ENCODE measurements around the gene FGD5. TPM values are rescaled to one million over a fixed set of nuclear protein-coding genes. Genes with fewer than 3 reads are reported as not detected.

Gene FGD5
- polyA plus RNA-seq, 1 donor from 2014 or later = not detected

DNA sequence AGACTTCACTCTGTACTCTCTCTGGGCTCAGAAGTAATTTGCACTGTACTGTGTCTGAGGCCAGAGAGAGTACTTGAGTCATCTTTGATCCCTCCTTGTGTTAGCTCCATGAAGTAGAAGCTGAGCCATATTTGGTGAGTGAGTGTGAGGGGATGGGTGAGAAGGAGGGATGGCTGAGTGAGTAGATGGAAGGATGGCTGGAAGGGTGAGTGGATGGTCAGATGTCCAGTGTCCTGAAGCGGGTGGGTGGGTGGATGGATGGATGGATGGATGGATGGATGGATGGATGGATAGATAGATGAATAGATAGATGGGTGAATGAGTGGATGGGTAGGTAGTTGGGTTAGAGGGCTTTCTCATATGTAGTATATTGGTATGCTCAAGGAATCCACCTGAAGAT, 39.3 kb downstream of the FGD5 start:
- Mint-ChIP-seq H3K4me3 (no peak overlapping the region), H3K27ac (no peak overlapping the region), H3K36me3 (no peaks in the 10 kb centered on the region), H3K9me3 (peaks cover 0 to 7% (median 0%) of the 10 kb centered on the region in 3 donors), H3K4me1 (no peaks in the 10 kb centered on the region), H3K27me3 (peaks cover 14% of the 10 kb centered on the region)

DNA sequence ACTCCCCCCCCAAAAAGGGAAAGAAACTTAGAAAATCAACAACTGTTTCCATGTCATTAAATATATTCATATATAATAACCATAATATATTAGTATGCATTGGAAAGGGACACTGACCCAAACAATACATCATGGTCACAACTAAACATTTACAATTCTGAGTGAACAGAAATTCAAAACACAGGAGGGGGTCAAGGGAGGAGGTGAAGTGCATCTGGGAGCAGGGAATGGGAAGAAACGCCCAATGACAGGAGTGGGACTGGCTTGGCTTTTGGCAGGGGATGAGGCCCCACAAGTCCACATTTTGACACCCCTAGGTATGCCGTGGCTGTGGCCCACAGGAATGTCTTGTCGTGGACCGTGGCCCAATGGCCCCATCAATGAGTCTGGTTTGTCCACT, 41.1 kb downstream of the FGD5 start:
- H3K9me3 Mint-ChIP-seq = peaks cover 0 to 7% (median 0%) of the 10 kb centered on the region in 3 donors
- H3K36me3 Mint-ChIP-seq = no peaks in the 10 kb centered on the region

DNA sequence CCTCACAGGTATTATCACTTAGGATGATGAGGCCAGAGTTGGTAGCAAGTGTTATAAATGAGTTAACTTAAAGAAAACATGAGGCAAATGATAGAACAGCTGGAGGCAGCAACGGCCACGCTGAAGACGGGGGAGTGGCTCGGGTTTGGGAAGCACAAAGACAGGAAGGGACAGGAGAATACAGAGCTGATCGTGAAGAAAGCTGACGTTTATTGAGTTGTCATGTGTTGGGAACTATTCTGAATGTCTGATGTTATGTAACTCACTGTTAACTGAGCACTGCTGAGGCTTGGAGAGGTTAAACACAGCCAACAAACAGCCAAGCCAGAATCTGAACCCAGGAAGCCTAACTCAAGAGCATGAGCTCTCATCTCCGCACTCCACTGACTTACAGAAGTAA, 42.3 kb downstream of the FGD5 start:
- Mint-ChIP-seq H3K27ac (no peak overlapping the region), H3K27me3 (peaks cover 14% of the 10 kb centered on the region), H3K9me3 (peaks cover 0 to 7% (median 0%) of the 10 kb centered on the region in 3 donors), H3K4me3 (no peak overlapping the region), H3K36me3 (no peaks in the 10 kb centered on the region), H3K4me1 (no peaks in the 10 kb centered on the region)

More for the DNA sequence above, 41.1 kb downstream of the FGD5 start:
- Mint-ChIP-seq H3K27ac (no peak overlapping the region), H3K4me1 (no peaks in the 10 kb centered on the region), H3K27me3 (peaks cover 14% of the 10 kb centered on the region), H3K4me3 (no peak overlapping the region)

DNA sequence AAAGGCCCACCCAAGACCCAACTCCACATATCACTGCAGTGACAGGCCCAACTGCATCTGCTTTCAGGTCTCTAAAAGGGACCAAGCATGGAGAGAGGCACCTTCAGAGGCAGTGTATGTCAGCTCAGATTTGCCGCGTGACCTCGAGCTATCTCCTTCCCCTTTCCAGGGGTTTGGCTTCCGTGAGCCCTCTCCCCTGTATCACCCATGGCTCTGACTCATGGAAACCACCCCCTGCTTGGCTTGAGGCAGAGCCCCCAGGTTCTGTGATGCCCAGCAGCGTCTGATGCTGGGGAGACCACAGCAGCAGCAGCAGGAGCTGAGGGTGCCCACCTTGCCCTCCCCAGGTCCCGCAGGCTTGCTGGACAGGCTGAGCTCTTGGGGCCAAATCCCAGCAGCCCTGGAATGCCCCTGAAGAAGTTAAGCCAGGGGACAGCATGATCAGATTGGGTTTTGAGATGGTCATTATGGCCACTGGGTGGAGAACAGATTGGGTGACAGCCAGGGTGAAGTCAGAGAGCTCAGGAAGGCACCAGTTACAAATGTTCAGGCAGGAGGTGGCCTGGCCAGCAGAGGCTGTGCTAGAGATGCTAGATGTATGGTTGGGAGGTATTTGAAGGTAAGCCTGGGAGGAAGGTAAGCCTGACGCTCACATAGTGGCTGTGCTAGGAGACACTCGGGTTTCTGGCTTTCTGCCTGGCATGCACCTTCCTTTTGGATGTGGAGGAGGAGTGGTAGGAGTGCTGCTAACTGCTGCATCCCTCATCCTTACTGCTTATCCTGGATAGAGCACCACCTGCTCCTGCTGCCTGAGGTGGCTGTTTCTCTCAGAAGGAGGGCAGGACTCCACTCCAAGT, 42.9 kb downstream of the FGD5 start:
- H3K36me3 Mint-ChIP-seq = no peaks in the 10 kb centered on the region
- no peak overlapping the region for H3K4me3 Mint-ChIP-seq
- peaks cover 0 to 1% (median 0%) of the 10 kb centered on the region in 3 donors for H3K9me3 Mint-ChIP-seq
- H3K4me1 Mint-ChIP-seq = no peaks in the 10 kb centered on the region
- peaks cover 14% of the 10 kb centered on the region for H3K27me3 Mint-ChIP-seq
- peak overlapping the region in 1 of 3 donors; percentile 27 for H3K27ac Mint-ChIP-seq

DNA sequence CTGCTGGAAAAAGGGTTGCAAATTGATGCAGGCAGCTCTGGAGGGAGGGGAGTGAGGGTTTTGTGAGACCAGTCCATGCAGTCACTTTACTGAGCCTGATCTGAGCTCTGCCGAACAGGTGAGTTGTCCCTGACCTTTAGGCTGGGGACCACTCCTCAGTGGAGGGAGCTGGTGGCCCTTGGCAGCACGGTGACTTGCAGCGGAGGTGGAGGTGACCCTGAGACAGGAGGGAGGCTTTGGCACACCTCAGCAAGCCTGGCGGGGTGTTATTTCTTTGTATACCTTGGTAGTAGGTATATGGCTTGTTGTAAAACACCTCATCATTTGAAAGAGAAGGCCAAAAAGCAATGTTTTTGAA, 43.5 kb downstream of the FGD5 start:
- Mint-ChIP-seq H3K27me3 (peaks cover 14% of the 10 kb centered on the region), H3K36me3 (no peaks in the 10 kb centered on the region), H3K9me3 (peaks cover 0 to 2% (median 1%) of the 10 kb centered on the region in 3 donors), H3K4me1 (no peaks in the 10 kb centered on the region), H3K27ac (no peak overlapping the region), H3K4me3 (no peak overlapping the region)

DNA sequence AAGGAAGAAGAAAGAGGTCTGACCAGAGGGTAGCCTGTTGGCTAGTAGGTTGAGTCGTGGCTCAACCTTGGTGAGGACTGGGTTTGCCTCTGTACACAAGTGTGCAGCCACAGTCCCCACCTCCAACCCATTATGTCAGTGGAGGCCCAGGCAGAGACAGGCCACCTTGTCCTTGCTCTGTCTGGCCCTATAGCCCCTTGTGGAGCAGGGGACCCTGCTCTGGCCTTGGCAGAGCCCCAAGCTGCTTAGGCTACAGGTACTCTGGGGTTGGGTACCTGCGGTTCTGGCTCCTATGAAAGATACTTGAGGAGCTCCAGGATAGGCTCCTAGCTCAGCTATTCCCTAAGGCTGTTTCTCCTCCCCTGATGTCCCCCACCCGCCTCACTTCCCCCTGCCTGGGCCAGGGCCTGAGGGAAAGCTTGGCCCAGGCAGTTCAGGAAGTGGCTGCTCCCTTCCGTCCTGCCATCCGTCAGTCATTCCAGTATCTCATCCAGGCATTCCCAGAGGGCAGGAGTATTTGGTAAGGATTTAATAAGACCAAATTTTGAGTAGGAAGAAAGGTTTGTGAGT, 44.0 kb downstream of the FGD5 start:
- Mint-ChIP-seq H3K4me1 (no peaks in the 10 kb centered on the region), H3K9me3 (peaks cover 0 to 4% (median 3%) of the 10 kb centered on the region in 3 donors), H3K36me3 (no peaks in the 10 kb centered on the region), H3K4me3 (no peak overlapping the region), H3K27me3 (peaks cover 14% of the 10 kb centered on the region), H3K27ac (no peak overlapping the region)

DNA sequence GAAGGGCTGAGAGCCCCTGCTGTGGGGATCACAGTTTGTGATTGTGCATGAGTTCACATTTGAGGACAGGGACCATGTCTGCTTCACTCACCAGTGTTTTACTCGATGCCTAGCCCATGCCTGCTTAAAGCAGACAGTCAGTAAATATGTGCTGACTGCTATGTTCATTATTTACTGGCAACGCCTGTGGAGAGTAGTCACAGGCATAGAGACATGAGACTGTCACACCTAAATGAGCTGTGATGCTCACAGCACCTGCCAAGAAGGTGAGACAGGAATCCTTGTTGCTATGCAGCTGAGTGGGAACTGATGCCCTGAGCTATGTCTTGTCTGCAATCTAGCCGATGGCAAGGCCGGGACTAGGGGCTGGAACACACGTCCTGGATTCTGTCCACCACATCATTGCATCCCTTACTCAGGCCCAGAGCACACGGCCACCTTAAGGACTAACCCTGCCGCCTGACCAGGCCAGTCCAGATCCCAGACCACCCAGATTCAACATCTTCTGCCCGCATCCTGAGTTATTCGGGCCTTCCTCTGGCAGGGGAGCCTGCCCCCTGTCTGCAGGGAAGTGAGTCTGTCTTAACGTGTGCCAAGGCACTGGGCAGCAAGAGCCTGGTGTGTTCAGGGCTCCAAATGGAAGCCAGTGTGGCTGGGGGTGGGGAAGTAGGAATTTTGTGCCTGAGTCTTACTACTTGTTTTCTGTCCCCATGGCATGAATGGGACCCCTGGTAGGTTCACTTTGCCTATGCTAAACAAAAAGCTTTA, 44.8 kb downstream of the FGD5 start:
- Mint-ChIP-seq H3K4me3 (no peak overlapping the region), H3K27me3 (peaks cover 11% of the 10 kb centered on the region), H3K4me1 (no peaks in the 10 kb centered on the region), H3K9me3 (peaks cover 0 to 4% (median 3%) of the 10 kb centered on the region in 3 donors), H3K27ac (no peak overlapping the region), H3K36me3 (no peaks in the 10 kb centered on the region)

DNA sequence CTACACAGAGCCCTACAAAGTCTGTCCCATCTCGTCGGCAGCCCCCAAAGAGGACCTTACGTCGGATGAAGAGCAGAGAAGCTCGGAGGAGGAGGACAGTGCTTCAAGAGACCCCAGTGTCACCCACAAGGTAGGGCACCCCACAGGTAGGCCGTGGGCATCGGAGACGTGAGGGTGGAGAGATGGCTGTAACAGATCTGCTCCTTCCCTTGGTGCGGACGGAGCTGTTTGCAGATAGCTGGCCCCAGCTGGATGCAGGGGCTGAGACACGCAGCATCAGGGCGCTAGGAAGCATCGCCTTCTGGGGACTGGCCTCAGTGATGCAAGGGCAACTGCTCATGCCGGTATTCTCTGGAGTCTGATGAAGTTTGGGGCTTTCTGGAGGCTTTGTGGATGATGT, 45.4 kb downstream of the FGD5 start:
- Mint-ChIP-seq H3K27me3 (peaks cover 11% of the 10 kb centered on the region), H3K4me1 (no peaks in the 10 kb centered on the region), H3K27ac (no peak overlapping the region), H3K9me3 (peaks cover 0 to 4% (median 3%) of the 10 kb centered on the region in 3 donors), H3K4me3 (no peak overlapping the region), H3K36me3 (no peaks in the 10 kb centered on the region)

DNA sequence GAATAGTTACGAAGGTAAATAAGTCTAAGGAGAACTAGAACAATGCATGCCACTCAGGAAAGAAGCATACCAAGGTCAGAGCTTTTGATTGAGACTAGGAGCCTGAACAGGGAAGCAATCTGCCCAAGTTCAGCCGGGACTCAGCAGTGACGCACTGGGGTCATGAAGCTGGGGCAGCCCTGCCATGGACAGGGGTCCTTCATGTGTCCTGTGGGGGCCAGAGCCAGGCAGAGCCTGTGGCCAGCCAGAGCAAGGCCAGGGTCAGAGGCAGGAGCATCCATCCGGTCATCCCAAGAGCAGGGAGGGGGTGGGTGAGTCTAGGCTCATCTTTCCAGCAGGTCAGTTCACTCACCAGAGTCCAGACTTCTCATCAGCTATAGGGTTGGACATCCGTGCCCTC, 47.9 kb downstream of the FGD5 start:
- Mint-ChIP-seq H3K36me3 (no peaks in the 10 kb centered on the region), H3K9me3 (peaks cover 0 to 4% (median 3%) of the 10 kb centered on the region in 3 donors), H3K4me1 (no peaks in the 10 kb centered on the region), H3K27ac (no peak overlapping the region), H3K4me3 (no peak overlapping the region), H3K27me3 (peaks cover 14% of the 10 kb centered on the region)

DNA sequence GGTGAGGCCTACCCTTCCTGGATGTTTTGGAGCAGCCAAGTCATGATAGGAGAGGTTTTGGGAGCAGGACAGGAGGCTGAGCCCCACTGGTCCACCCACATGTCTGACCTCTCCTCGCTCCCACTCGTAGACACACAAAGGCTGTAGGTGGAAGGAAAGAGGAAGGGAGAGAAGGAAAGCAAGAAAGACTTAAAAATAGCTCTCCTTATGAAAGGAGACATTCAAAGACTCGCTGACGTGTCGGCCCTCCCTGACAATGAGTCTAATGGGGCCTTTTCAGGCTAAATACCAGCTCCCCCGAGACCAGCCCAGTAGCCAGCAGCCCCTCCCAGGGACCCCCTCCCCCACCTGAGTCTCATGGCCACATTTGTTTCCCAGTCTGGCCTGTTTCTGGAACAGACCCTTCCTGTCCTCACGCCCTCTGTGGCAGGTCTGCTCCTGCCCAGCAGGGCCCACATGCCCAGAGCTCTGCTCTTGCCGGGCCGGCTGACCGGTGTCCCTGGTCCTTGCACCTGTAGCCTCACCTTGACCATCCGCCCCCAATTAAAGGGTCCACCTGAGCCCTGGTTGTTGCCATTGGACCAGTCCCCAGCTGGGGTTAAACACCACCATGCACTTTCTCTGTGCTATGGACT, 49.3 kb downstream of the FGD5 start:
- Mint-ChIP-seq H3K27me3 (peaks cover 14% of the 10 kb centered on the region), H3K4me3 (no peak overlapping the region), H3K9me3 (peaks cover 0 to 4% (median 3%) of the 10 kb centered on the region in 3 donors), H3K27ac (no peak overlapping the region), H3K4me1 (no peaks in the 10 kb centered on the region), H3K36me3 (no peaks in the 10 kb centered on the region)

DNA sequence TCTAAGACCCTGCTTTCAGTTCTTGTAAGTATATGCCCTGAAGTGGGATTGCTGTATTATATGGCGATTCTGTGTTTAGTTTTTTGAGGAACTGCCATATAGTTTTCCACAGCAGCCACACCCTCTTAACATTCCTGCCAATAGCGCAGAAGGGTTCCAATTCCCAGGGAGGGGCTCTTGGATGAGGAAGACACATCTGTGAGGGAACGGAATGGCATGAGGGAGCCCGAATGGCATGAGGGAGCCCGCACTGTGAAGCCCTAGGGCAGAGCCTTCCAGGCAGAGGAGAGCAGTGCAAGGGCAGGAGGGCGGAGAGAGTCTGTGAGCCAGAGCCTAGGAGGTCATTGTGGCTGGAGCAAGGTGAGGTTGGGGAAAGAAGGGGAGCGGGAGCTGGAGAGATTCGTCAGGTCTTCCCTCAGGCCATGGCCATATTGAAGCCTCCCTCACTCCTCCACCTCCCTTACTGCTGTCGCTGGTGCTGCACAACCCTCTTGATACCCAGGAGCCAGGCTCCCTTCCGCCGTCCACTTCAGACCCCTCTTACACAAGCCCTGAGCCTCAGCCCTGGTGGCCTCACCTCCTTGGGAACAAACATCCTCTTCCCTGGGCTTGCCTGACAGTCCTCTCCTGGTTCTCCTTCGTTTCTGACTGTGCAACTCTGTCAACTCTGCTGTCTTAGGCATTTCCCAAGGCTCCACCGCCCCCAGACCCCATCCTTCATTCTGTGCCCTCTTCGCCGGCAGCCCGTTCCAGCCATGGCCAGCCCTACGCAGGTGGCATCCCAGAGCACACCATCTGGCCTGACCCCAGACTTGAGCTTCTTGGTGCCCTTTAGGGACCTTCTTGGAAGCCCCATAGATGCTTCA, 51.4 kb downstream of the FGD5 start:
- no peaks in the 10 kb centered on the region for H3K36me3 Mint-ChIP-seq
- peaks cover 17% of the 10 kb centered on the region for H3K27me3 Mint-ChIP-seq
- H3K4me1 Mint-ChIP-seq = no peaks in the 10 kb centered on the region
- H3K9me3 Mint-ChIP-seq = peaks cover 0 to 4% (median 3%) of the 10 kb centered on the region in 3 donors
- H3K4me3 Mint-ChIP-seq = no peak overlapping the region
- no peak overlapping the region for H3K27ac Mint-ChIP-seq

DNA sequence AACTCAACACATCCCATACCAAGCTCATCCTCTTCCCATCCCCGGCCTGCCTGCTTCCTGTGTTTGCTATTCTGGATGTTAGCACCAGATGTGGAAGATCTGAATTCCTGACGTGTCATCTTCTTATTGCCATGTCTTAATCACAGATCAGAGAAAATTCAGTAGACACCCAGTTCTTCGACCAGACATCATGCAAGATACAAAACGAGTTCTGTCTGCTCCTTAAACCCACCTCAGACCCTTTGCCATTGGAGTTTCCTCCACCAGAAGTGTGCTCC, 52.0 kb downstream of the FGD5 start:
- Mint-ChIP-seq H3K27me3 (peaks cover 17% of the 10 kb centered on the region), H3K4me1 (no peaks in the 10 kb centered on the region), H3K9me3 (peaks cover 0 to 4% (median 3%) of the 10 kb centered on the region in 3 donors), H3K36me3 (no peaks in the 10 kb centered on the region), H3K4me3 (no peak overlapping the region), H3K27ac (no peak overlapping the region)

DNA sequence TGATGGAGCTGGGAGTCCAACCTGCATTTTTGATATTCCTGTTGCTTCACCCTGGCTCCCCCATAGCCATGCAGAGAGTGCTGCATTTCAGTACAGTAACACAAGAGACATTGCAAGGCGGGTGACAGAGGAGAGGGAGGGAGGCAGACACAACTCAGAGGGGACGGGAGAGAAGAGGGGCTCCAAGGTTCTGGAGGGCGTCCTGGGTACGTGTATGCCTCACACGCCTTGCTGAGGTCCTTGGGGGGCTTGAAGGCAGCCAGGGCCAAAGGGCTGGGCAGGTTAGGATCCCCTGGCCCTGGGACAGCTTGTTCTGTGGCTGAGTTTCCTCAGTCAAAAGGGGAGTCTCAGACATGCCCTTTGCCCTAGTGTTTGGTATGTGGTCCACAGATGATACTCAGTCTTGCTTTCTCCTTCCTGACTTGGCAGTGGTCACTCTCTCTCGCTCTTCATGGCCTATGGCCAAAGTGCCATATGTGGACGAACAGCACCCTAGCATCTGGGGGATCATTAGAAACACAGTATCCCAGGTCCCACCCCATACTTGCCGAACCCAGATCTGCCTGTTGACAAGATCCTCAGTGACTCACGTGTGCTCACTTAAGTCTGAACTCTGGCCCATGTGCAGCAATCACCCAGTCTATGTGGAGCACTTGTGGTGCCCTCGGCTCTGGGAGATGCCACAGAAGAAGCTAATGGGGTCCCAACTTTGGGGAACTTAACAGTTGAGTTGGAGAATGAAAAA, 52.9 kb downstream of the FGD5 start:
- H3K36me3 Mint-ChIP-seq = no peaks in the 10 kb centered on the region
- H3K4me1 Mint-ChIP-seq = no peaks in the 10 kb centered on the region
- H3K4me3 Mint-ChIP-seq = no peak overlapping the region
- peaks cover 0 to 4% (median 3%) of the 10 kb centered on the region in 3 donors for H3K9me3 Mint-ChIP-seq
- no peak overlapping the region for H3K27ac Mint-ChIP-seq
- H3K27me3 Mint-ChIP-seq = peaks cover 17% of the 10 kb centered on the region

DNA sequence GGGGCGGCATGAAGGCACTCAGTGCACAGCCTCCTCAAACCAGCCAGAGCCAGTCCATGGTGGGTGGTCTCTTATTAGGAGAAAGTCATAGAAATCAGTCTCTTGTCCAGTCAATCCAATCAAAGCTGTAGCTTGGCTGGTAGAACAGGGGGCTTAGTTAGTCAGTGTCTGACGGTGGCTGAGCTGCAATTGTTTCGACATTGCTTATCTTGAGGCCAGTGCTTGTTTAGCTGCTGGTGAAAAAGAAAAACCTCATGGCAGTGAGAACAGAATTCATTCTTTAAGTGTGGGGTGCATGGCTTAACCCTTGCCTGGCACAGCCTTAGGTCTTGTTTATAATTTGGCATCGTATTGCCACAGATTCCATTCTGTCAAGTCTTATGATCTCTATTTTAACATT, 53.9 kb downstream of the FGD5 start:
- Mint-ChIP-seq H3K36me3 (no peaks in the 10 kb centered on the region), H3K27me3 (peaks cover 16% of the 10 kb centered on the region), H3K9me3 (no peaks in the 10 kb centered on the region), H3K27ac (peak overlapping the region in 1 of 3 donors; percentile 12), H3K4me1 (no peaks in the 10 kb centered on the region), H3K4me3 (no peak overlapping the region)
